Ascending aorta (tissue), 2 donors: ENCODE data around the gene CATSPER1. TPM values are rescaled to one million over a fixed set of nuclear protein-coding genes. Genes with fewer than 3 reads are reported as not detected.

ENCODE experiments used
- DNase-seq, 2 donors: peaks; one replicate each; pipeline ENCODE4 v3.0.0-alpha.2; 2019; ENCODE audit warnings: low spot score in 2 of 2
- H3K27ac ChIP-seq, 2 donors: fragments of 200-600 bp; sonication (generic); one replicate each; pipeline ENCODE4 v1.5.1; 2016 to 2017; ENCODE audit warnings: mild to moderate bottlenecking in 1 of 2
- H3K27me3 ChIP-seq: fragments of 200-600 bp; sonication (generic); one replicate; pipeline ENCODE4 v1.5.1; 2017
- H3K36me3 ChIP-seq, 2 donors: fragments of 200-600 bp; sonication (generic); one replicate each; pipeline ENCODE4 v1.5.1; 2016
- H3K4me1 ChIP-seq, 2 donors: fragments of 200-600 bp; sonication (generic); one replicate each; pipeline ENCODE4 v1.5.1; 2016 to 2017; ENCODE audit warnings: mild to moderate bottlenecking in 1 of 2
- H3K4me3 ChIP-seq, 2 donors: fragments of 200-600 bp; sonication (generic); one replicate each; pipeline ENCODE4 v1.5.1; 2016 to 2017; ENCODE audit warnings: mild to moderate bottlenecking in 1 of 2
- H3K9me3 ChIP-seq, 2 donors: fragments of 200-600 bp; sonication (generic); one replicate each; pipeline ENCODE4 v1.5.1; 2016
- CTCF ChIP-seq, 3 experiments: fragments of 200-600 bp in 2 of 3; fragments of 450-650 bp in 1 of 3; sonication (generic) in 2 of 3; IDR thresholded peaks; one replicate each; pipeline ENCODE4 v1.5.1; 2016 to 2019; ENCODE audit warnings: antibody characterized with exemption in 3 of 3, mild to moderate bottlenecking in 1 of 3, moderate library complexity in 1 of 3
- intact Hi-C: fragments of 100-400 bp; cut with DNase I; formaldehyde crosslinking; loops from one replicate; pipeline ENCODE4 v1.15.1; 2023
- total RNA-seq: library from RNA; depleted of rRNA; stranded (reverse); fragments of >200 nt; gene quantifications from one replicate; pipeline ENCODE4 v1.1.0, GENCODE V29; 2016

The CATSPER1 gene
- total RNA-seq, 1 donor from 2014 or later = not detected

- intact Hi-C loops = no loop called here
- no peak overlapping the region for H3K4me3 ChIP-seq
- peaks cover 0 to 11% of the 10 kb centered on the region in 2 donors for H3K4me1 ChIP-seq
- TF ChIP-seq CTCF (IDR thresholded peaks at IDR 0.05) = no peak
- H3K9me3 ChIP-seq = no peaks in the 10 kb centered on the region
- H3K36me3 ChIP-seq = no peaks in the 10 kb centered on the region
- no peaks in the 10 kb centered on the region for H3K27me3 ChIP-seq
- H3K27ac ChIP-seq = no peak overlapping the region
- DNase-seq = no peak
Measured at GRCh38 chr11:66047541-66048365, 21.5 kb upstream of the CATSPER1 start.

- H3K4me1 ChIP-seq = peaks cover 0 to 9% of the 10 kb centered on the region in 2 donors
- H3K36me3 ChIP-seq = no peaks in the 10 kb centered on the region
- no peak overlapping the region for H3K4me3 ChIP-seq
- no peaks in the 10 kb centered on the region for H3K27me3 ChIP-seq
- H3K9me3 ChIP-seq = no peaks in the 10 kb centered on the region
- no peak for DNase-seq
- no peak for TF ChIP-seq CTCF (IDR thresholded peaks at IDR 0.05)
- intact Hi-C loops = no loop called here
- H3K27ac ChIP-seq = no peak overlapping the region
Measured at GRCh38 chr11:66046901-66047300, 20.6 kb upstream of the CATSPER1 start.

- DNase-seq = peak in 1 of 2 donors; percentile 82
- no peak overlapping the region for H3K4me3 ChIP-seq
- intact Hi-C loops = no loop called here
- no peaks in the 10 kb centered on the region for H3K27me3 ChIP-seq
- no peaks in the 10 kb centered on the region for H3K9me3 ChIP-seq
- peak; percentile 81 to 91 (median 86) for TF ChIP-seq CTCF (IDR thresholded peaks at IDR 0.05)
- no peaks in the 10 kb centered on the region for H3K36me3 ChIP-seq
- peaks cover 0 to 4% of the 10 kb centered on the region in 2 donors for H3K4me1 ChIP-seq
- H3K27ac ChIP-seq = no peak overlapping the region
Measured at GRCh38 chr11:66045177-66045639, 18.9 kb upstream of the CATSPER1 start.

GRCh38 chr11:66044757-66045156 is 18.5 kb upstream of the CATSPER1 start:
- TF ChIP-seq CTCF (IDR thresholded peaks at IDR 0.05) = no peak
- Histone ChIP-seq H3K36me3 (no peaks in the 10 kb centered on the region), H3K27me3 (no peaks in the 10 kb centered on the region), H3K27ac (no peak overlapping the region), H3K9me3 (no peaks in the 10 kb centered on the region), H3K4me3 (no peak overlapping the region), H3K4me1 (peaks cover 0 to 4% of the 10 kb centered on the region in 2 donors)
- DNase-seq = no peak
- intact Hi-C loops = no loop called here

GRCh38 chr11:66042996-66043906 is 17.0 kb upstream of the CATSPER1 start:
- intact Hi-C loops = no loop called here
- Histone ChIP-seq H3K27me3 (no peaks in the 10 kb centered on the region), H3K36me3 (no peaks in the 10 kb centered on the region), H3K27ac (no peak overlapping the region), H3K9me3 (no peaks in the 10 kb centered on the region), H3K4me3 (no peak overlapping the region), H3K4me1 (no peaks in the 10 kb centered on the region)
- no peak for DNase-seq
- no peak for TF ChIP-seq CTCF (IDR thresholded peaks at IDR 0.05)
